Lower lobe of right lung (tissue), 2 donors: ENCODE results near the gene SOX15. TPM values are rescaled to one million over a fixed set of nuclear protein-coding genes. Genes with fewer than 3 reads are reported as not detected.

Experiments
- ATAC-seq, 2 donors: fragments of 200-7000 bp; cut with Tn5 transposase; one replicate each; pipeline ENCODE4 v1.9.1; 2020 to 2022; ENCODE audit warnings: mild to moderate bottlenecking in 2 of 2, moderate library complexity in 2 of 2
- DNase-seq: peaks from one replicate; pipeline ENCODE4 v3.0.0-alpha.2; 2020
- H3K27ac ChIP-seq: fragments of 200-600 bp; one replicate; pipeline ENCODE4 v1.8.0; 2022
- H3K27me3 ChIP-seq: fragments of 200-600 bp; one replicate; pipeline ENCODE4 v1.8.0; 2022; ENCODE audit warnings: low read depth
- H3K36me3 ChIP-seq: fragments of 200-600 bp; one replicate; pipeline ENCODE4 v1.8.0; 2022; ENCODE audit warnings: mild to moderate bottlenecking
- H3K4me1 ChIP-seq: fragments of 200-600 bp; one replicate; pipeline ENCODE4 v1.8.0; 2022
- H3K4me3 ChIP-seq: fragments of 200-600 bp; one replicate; pipeline ENCODE4 v1.8.0; 2022; ENCODE audit warnings: mild to moderate bottlenecking
- H3K9me3 ChIP-seq: fragments of 200-600 bp; one replicate; pipeline ENCODE4 v1.8.0; 2022
- intact Hi-C: fragments of 100-400 bp; cut with DNase I; formaldehyde crosslinking; loops from one replicate; pipeline ENCODE4 v1.11.0; 2022
- total RNA-seq: library from RNA; stranded (reverse); fragmentation: NEBNext Ultra II Directional; extraction: Animal tissue kit (Norgen Biotek cat#: 25700); gene quantifications from one replicate; pipeline ENCODE4 v1.2.1, GENCODE V29; 2021
- TF ChIP-seq, protein P1 (sequence below): fragments of 200-600 bp; IDR thresholded peaks from one replicate; pipeline ENCODE4 v1.8.0; 2022; ENCODE audit warnings: antibody characterized with exemption, mild to moderate bottlenecking
- donor health status: DM: no; HTN: yes; CAD: no; lungs with severe emphysema.

Gene SOX15
- total RNA-seq, 1 donor from 2014 or later: 0.47 TPM

DNA sequence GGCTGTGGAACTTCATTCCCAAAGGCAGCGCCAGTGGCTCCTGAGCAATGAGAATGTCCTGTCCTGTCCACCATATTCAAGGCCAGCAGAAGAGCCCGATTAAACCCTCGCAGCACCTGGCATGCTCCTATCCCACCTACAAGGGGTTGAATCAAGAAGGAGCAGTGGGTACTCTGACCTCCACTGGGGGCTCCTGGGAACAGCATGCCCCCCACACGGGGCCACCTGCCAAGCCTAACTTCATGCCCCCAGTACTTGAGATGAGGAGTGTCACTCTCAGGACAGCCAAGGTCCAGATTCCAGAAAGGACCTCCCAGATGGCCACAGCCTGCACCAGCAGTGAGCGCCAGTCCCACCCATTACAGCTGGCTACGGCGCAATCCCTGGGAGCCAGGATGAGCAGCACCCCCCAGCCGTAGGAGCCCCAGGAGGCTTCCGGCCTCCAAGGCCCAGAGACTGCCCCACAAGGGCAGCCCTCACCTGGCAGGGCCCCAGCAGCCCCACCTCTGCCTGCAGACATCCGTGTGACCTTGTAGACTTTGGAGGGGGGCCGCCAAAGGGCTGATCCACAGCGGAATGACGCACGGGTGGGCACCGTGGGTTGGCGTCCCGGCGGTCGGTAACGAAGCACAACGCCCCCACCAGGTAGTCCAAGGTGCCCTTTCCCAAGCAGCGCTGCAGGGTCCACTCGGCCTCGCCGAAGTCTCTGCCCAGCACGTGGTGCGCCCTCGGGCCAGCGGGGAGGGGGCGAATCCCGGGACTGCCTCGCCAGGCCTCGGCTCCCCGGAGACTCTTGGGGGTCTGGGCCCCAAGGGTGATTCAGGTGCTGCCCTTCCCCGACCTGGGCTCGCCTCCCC lies 7.3 kb downstream of the SOX15 start:
- Histone ChIP-seq H3K4me3 (peak overlapping the region; percentile 78), H3K4me1 (peaks cover 57% of the 10 kb centered on the region), H3K27ac (peak overlapping the region; percentile 97), H3K9me3 (no peaks in the 10 kb centered on the region), H3K27me3 (no peaks in the 10 kb centered on the region), H3K36me3 (peaks cover 29% of the 10 kb centered on the region)
- DNase-seq (no peak), ATAC-seq (no peak)
- intact Hi-C loops: no loop called here
- TF ChIP-seq, protein P1, sequence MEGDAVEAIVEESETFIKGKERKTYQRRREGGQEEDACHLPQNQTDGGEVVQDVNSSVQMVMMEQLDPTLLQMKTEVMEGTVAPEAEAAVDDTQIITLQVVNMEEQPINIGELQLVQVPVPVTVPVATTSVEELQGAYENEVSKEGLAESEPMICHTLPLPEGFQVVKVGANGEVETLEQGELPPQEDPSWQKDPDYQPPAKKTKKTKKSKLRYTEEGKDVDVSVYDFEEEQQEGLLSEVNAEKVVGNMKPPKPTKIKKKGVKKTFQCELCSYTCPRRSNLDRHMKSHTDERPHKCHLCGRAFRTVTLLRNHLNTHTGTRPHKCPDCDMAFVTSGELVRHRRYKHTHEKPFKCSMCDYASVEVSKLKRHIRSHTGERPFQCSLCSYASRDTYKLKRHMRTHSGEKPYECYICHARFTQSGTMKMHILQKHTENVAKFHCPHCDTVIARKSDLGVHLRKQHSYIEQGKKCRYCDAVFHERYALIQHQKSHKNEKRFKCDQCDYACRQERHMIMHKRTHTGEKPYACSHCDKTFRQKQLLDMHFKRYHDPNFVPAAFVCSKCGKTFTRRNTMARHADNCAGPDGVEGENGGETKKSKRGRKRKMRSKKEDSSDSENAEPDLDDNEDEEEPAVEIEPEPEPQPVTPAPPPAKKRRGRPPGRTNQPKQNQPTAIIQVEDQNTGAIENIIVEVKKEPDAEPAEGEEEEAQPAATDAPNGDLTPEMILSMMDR: no peak

DNA sequence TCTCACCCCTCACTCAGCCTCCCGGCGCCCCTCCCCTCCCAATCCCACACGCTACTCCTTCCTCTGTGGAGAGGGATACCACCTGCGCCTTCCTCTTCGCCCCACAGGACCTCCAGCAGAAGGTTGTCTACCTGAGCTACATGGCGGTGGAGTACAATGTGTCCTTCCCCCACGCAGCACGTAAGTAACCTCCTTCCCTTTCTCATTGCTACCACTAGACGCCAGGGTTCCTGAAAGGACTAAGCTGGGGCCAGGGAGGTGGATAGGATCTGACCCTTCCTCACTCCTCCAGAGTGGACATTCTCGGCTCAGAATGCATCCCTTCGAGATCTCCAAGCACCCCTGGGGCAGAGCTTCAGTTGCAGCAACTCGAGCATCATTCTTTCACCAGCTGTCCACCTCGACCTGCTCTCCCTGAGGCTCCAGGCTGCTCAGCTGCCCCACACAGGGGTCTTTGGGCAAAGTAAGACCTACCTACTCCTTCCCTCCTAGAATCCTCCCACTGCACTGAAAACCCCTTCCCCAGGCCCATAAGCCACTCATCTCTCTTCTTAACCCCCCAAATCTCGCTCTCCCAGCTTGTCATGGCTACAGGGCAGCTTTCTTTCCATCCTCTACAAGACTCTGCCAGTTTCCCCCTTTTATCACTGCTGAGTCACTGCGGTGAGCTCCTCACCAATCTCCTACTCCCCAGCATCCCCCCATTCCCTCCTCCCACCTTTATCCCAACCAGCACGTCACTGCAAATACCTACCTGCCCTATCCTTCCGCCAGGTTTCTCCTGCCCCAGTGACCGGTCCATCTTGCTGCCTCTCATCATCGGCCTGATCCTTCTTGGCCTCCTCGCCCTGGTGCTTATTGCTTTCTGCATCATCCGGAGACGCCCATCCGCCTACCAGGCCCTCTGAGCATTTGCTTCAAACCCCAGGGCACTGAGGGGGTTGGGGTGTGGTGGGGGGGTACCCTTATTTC lies 9.0 kb downstream of the SOX15 start:
- peak overlapping the region; percentile 97 for H3K27ac ChIP-seq
- no peaks in the 10 kb centered on the region for H3K27me3 ChIP-seq
- H3K4me1 ChIP-seq: peaks cover 74% of the 10 kb centered on the region
- TF ChIP-seq, protein P1: no peak
- no peak for DNase-seq
- intact Hi-C loops: no loop called here
- ATAC-seq: no peak
- peaks cover 34% of the 10 kb centered on the region for H3K36me3 ChIP-seq
- H3K9me3 ChIP-seq: no peaks in the 10 kb centered on the region
- H3K4me3 ChIP-seq: peak overlapping the region; percentile 78

DNA sequence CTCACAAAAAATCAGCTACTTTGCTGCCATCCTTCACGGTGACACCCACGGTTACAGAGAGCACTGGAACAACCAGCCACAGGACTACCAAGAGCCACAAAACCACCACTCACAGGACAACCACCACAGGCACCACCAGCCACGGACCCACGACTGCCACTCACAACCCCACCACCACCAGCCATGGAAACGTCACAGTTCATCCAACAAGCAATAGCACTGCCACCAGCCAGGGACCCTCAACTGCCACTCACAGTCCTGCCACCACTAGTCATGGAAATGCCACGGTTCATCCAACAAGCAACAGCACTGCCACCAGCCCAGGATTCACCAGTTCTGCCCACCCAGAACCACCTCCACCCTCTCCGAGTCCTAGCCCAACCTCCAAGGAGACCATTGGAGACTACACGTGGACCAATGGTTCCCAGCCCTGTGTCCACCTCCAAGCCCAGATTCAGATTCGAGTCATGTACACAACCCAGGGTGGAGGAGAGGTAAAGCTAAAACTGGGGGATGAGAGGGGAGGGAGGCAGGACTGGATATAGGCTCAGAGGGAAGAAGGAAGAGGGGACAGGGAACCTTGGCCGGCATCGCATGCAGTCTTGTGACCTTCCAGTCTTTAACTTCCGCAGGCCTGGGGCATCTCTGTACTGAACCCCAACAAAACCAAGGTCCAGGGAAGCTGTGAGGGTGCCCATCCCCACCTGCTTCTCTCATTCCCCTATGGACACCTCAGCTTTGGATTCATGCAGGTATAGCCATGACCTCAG lies 9.9 kb downstream of the SOX15 start:
- Histone ChIP-seq H3K27me3 (no peaks in the 10 kb centered on the region), H3K27ac (peak overlapping the region; percentile 97), H3K4me1 (peaks cover 80% of the 10 kb centered on the region), H3K36me3 (peaks cover 43% of the 10 kb centered on the region), H3K9me3 (no peaks in the 10 kb centered on the region), H3K4me3 (peak overlapping the region; percentile 78)
- DNase-seq (no peak), ATAC-seq (no peak)
- intact Hi-C loops: no loop called here
- TF ChIP-seq, protein P1: no peak

DNA sequence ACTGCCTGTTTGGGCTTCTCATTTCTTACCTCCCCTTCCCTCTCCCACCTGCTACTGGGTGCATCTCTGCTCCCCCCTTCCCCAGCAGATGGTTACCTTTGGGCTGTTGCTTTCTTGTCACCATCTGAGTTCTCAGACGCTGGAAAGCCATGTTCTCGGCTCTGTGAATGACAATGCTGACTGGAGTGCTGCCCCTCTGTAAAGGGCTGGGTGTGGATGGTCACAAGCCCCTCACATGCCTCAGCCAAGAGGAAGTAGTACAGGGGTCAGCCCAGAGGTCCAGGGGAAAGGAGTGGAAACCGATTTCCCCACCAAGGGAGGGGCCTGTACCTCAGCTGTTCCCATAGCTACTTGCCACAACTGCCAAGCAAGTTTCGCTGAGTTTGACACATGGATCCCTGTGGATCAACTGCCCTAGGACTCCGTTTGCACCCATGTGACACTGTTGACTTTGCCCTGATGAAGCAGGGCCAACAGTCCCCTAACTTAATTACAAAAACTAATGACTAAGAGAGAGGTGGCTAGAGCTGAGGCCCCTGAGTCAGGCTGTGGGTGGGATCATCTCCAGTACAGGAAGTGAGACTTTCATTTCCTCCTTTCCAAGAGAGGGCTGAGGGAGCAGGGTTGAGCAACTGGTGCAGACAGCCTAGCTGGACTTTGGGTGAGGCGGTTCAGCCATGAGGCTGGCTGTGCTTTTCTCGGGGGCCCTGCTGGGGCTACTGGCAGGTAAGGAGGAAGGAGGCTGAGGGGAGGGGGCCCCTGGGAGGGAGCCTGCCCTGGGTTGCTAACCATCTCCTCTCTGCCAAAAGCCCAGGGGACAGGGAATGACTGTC lies 10.7 kb downstream of the SOX15 start, which contains the start of gene CD68:
Gene CD68 (plus strand): TSS at position 638 of the 833 bp plus-strand sequence. CDS start 40 bp downstream, at position 678.
- peaks cover 80% of the 10 kb centered on the region for H3K4me1 ChIP-seq

More for the DNA sequence above, 10.7 kb downstream of the SOX15 start, which contains the start of gene CD68:
- Histone ChIP-seq H3K4me3 (peak within 1 kb of the TSS; percentile 78), H3K9me3 (no peaks in the 10 kb centered on the region), H3K36me3 (peaks cover 51% of the 10 kb centered on the region), H3K27me3 (no peaks in the 10 kb centered on the region), H3K27ac (peak within 1 kb of the TSS; percentile 97)
- intact Hi-C loops: no loop called here
- peak; percentile 80 for DNase-seq
- TF ChIP-seq, protein P1: no peak
- ATAC-seq: peak; percentile 62 to 75
